Brain microvascular endothelial cell (primary cell): ENCODE results near the gene VSTM5.

Experiments
- DNase-seq: peaks from one replicate; pipeline ENCODE4 v3.0.0-alpha.2; 2020
- H3K27ac ChIP-seq: fragments of 250-450 bp; sonication (Bioruptor Pico); 2 replicates; pipeline ENCODE4 v1.5.1; 2020; ENCODE audit warnings: mild to moderate bottlenecking, moderate library complexity
- H3K27me3 ChIP-seq: fragments of 250-450 bp; sonication (Bioruptor Pico); replicated peaks from 2 replicates; pipeline ENCODE4 v1.5.1; 2020; ENCODE audit warnings: mild to moderate bottlenecking
- H3K36me3 ChIP-seq: fragments of 250-450 bp; sonication (Bioruptor Pico); replicated peaks from 2 replicates; pipeline ENCODE4 v1.5.1; 2020; ENCODE audit warnings: mild to moderate bottlenecking
- H3K4me3 ChIP-seq: 2 replicates; pipeline ENCODE4 v1.5.1; 2011; ENCODE audit warnings: low read depth, mild to moderate bottlenecking, control low read depth, low read length, moderate library complexity
- CTCF ChIP-seq: IDR thresholded peaks from 2 replicates; pipeline ENCODE4 v1.5.1; 2011; ENCODE audit warnings: low read depth, mild to moderate bottlenecking, moderate library complexity, low read length, control low read depth, inconsistent platforms; ENCODE audit errors: missing control alignments
- in situ Hi-C: cut with HindIII; loops from 2 replicates; pipeline ENCODE4 v1.10.0; 2017; ENCODE audit warnings: low sequenced_read_pairs, low pct_ligation_motif_present

VSTM5 gene

GRCh38 chr11:93804879-93805278, 45.5 kb downstream of the VSTM5 start:
- H3K27ac ChIP-seq: no peak overlapping the region
- no peak for TF ChIP-seq CTCF
- H3K27me3 ChIP-seq: no peaks in the 10 kb centered on the region
- in situ Hi-C loops: no loop called here
- DNase-seq: no peak
- no peak overlapping the region for H3K4me3 ChIP-seq
- H3K36me3 ChIP-seq: peaks cover 52% of the 10 kb centered on the region

DNA sequence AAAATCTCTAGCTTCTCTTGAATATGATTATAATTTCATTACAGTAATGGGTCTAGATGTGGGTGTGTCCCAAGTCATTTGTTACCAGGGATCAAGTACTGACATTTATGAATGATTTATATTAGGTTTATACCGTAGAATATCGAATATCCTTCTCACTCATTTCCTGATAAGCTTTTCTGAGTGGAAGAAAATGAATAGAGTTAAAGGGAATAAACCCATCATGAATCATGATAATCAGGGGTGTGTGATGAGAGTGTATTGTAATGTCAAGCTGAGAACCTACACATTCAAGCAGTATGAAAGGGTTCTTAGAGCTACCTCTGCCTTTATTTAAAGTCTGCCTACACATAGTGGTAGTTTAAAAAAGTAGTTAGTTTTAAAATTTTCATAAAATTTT, 49.1 kb downstream of the VSTM5 start:
- no peak for DNase-seq
- H3K27ac ChIP-seq: no peak overlapping the region
- in situ Hi-C loops: no loop called here
- no peaks in the 10 kb centered on the region for H3K27me3 ChIP-seq
- H3K36me3 ChIP-seq: peaks cover 53% of the 10 kb centered on the region
- TF ChIP-seq CTCF: no peak
- no peak overlapping the region for H3K4me3 ChIP-seq

- no peak for DNase-seq
- Histone ChIP-seq H3K27me3 (no peaks in the 10 kb centered on the region), H3K4me3 (no peak overlapping the region), H3K27ac (no peak overlapping the region), H3K36me3 (peaks cover 62% of the 10 kb centered on the region)
- TF ChIP-seq CTCF: no peak
- in situ Hi-C loops: no loop called here
Observed at GRCh38 chr11:93796441-93797231, 53.8 kb downstream of the VSTM5 start.

DNA sequence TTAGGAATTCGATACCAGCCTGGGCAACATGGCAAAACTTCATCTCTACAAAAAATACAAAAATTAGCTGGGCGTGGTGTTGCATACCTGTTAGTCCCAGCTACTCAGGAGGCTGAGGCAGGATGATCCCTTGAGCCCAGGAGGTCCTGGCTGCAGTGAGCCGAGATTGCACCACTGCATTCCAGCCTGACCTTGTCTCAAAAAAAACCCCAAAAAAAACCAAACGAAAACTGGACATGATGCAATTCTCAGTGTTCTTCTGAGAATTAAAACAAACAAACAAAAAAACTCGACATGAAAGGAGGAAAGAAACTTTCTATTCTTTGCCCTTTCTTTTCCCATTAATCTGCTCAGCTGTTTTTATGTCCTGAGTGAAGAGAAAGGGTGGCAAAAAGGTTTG, 58.9 kb downstream of the VSTM5 start:
- no peak for DNase-seq
- H3K27me3 ChIP-seq: no peaks in the 10 kb centered on the region
- H3K36me3 ChIP-seq: peaks cover 53% of the 10 kb centered on the region
- no peak for TF ChIP-seq CTCF
- H3K4me3 ChIP-seq: no peak overlapping the region
- no peak overlapping the region for H3K27ac ChIP-seq
- in situ Hi-C loops: no loop called here

GRCh38 chr11:93784935-93785360, 65.5 kb downstream of the VSTM5 start:
- peak overlapping the region; percentile 73 for H3K27ac ChIP-seq
- no peak for TF ChIP-seq CTCF
- H3K27me3 ChIP-seq: no peaks in the 10 kb centered on the region
- no peak for DNase-seq
- H3K4me3 ChIP-seq: peak overlapping the region; percentile 100
- H3K36me3 ChIP-seq: peaks cover 2% of the 10 kb centered on the region
- in situ Hi-C loops: no loop called here
